NCI-H524 treated with DMSO at 0.1 percent for 48 hours (cell line): ENCODE results near the gene STXBP1.

Experiments
- DNase-seq: peaks from one replicate; lab custom pipeline; 2025; lab: John Stamatoyannopoulos, UW

Gene STXBP1

DNA sequence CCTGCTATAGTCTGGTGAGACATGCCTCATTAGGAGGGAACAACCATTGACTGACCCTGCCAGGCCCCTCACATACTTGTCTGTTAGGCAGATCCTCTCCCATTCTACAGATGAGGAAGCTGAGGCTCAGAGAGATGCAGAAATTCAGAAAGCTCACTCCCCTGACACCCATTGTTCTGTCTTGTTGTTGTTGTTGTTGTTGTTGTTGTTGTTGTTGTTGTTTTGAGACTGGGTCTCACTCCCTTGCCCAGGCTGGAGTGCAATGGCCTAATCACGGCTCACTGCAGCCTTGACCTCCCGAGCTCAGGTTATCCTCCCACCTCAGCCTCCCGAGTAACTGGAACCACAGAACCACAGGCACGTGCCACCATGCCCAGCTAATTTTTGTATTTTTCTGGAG, 81.6 kb downstream of the STXBP1 start:
- DNase-seq: no peak

DNA sequence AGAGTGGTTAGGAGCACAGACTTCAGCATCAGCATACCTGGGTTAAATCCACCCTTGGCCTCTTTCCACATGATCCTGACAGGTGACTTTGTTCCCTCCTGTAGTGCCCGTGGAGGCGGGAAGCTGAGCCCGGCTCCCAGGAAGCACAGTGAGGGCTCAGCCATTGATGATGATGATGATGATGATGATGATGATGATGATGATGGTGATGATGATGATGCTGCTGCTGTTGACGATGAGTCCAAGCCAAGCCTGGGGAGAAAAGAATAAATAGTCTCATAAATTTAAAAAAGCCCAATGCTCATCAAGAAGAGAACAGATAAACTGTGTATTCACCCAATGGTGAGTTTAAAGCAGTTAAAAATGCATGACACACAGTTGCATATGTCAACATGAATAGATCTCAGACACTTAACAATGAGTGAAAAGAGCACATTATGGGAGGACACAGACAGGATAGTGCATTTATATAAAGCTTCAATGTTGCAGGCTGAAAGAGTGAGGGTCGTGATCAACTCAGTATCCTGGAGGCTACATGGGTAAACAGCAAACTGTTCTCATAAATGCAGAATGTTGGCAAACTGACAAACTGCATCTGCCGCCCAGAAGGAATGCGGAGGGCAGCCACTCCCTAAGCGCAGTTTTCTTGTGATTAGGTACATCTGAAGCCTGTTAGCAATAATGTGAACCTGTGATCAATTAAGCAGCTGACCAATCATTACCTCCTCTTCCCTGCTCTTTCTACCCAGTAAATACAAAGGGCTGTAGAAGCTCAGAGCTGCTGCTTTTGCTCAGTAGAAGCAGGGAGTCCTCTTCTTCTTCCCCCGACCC, 83.0 kb downstream of the STXBP1 start:
- no peak for DNase-seq

DNA sequence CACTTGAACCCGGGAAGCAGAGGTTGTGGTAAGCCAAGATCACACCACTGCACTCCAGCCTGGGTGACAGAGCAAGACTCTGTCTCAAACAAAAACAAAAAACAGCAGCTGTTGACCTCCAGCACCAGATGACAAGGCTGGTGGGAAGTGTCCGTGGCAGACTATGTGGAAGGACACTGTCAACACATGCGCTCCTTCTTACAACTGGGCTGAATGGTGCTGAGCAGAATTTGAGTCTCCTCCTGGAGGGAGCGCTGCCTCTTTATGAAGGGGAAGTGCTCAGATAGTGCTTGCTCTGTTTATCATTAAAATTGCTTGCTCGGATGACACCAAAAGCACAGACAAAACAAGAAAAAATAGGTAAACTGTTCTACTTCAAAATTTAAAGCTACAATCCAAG, 85.5 kb downstream of the STXBP1 start:
- DNase-seq: no peak

GRCh38 chr9:127698386-127698785, 86.3 kb downstream of the STXBP1 start:
- DNase-seq: no peak

DNA sequence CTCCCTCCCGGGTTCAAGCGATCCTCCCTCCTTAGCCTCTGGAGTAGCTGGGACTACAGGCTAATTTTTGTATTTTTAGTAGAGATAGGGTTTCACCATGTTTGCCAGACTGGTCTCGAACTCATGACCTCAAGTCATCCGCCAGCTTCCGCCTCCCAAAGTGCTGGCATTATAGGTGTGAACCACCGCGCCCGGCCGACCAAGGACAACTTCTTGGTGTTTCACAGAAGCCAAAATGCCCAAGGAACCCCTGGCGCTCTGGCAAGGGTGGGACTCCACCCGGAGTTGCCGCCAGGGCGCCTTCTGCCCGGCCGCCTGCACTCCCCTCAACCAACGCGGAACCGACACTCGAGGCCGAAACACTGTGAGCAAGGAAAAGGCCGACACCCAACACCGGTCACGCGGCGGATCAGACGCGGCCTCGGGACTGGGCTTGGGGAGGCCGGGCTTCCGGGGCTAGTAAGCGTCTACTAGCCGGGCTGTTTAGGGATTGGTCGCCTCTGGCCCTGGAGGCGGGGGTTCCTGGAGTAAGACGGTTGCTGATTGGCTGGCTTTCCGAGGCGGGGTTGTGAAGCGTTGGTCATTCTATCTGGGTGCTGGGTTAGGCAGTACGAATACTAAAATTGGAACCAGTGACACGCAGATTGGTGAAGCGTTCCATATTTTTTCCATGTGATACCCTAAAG, 87.1 kb downstream of the STXBP1 start:
- DNase-seq: no peak

- no peak for DNase-seq
Observed at GRCh38 chr9:127700140-127700539, 88.1 kb downstream of the STXBP1 start.

- no peak for DNase-seq
Observed at GRCh38 chr9:127700594-127701255, 88.6 kb downstream of the STXBP1 start.

DNA sequence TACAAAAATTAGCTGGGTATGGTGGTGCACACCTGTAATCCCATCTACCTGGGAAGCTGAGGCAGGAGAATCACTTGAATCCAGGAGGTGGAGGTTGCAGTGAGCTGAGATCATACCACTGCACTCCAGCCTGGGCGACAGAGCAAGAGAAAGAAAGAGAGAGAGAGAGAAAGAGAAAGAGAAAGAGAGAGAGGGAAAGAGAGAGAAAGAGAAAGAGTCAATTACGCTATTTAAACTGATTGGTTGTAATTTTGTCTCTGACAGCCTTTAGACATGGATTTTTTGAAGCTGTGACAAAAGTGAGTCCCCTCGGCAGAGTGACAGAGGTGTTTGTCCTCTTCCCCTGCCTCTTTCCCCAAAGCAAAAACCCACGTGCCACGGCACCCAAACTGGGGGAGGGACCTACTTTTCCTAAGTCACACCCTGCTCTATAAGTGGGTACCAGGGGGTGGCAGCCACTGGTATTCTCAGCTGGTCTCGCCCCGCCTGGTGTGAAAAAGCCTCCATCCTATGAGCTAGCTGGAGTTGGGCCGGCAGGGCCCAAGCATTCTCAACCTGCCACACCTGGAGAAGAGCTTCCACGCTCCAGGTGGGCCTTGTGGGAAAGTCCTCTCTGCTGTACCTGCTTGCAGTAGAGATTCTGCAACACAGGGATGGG, 91.3 kb downstream of the STXBP1 start:
- no peak for DNase-seq

DNA sequence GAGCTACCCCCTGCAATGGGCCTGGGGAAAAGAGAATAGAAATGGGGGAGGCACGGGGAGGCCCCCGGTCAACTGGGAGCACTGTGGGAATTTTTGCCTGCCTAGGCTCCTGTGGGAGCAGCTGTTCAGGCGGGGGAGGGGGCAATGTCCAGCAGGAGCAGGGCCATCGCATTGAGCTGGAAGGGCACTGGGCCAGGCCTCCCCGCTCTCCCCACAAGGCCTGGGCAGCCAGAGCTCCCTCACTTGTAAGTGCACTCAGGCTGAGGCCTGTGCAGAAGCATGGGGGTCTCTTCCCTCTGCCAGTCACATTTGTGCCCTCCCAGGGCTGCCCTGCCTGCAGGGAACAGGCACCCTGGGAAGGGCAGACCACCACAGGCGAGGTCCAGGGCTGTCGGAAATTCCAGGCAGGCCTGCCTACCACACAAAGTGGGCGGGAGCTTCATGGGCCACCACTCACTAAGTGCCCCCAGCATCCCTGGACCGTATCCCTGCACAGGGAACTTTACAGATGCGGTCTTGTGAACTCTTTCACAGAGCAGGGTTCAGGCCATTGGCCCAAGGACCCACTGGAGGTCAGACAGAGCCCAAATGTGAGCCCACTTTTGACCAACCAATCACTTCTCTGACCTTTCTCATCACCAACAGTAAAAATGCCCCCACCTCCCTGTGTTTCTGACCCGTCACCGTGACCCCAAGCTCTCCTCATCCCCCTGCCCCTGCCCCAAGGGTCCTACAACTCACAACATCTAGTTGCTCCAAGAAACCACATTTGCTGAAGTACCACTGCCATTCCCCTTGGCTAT, 93.7 kb downstream of the STXBP1 start:
- no peak for DNase-seq

DNA sequence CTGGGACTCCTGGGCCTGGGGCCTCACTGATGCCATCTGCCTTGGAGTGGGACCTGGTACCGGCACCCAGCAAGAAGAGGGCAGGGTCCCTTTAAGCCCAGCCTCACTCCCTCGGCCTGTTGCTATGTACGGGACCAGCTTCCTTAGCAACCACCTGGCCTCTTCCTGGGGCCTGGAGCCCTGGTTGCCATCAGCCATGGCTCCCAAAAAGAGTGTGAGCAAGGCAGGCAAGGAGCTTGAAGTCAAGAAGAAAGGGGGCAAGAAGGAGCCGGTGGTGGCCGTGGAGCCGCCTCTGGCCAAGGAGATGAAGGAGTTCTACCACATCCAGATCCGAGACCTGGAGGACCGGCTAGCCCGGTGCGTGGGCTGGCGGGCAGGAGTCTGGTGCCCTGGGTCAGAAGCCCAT, 94.8 kb downstream of the STXBP1 start, which contains the start of gene CFAP157:
Gene CFAP157, plus strand, starts transcription at position 153 of the 406 bp plus-strand sequence. Its CDS starts 44 bp downstream, at position 197.
- no peak for DNase-seq

DNA sequence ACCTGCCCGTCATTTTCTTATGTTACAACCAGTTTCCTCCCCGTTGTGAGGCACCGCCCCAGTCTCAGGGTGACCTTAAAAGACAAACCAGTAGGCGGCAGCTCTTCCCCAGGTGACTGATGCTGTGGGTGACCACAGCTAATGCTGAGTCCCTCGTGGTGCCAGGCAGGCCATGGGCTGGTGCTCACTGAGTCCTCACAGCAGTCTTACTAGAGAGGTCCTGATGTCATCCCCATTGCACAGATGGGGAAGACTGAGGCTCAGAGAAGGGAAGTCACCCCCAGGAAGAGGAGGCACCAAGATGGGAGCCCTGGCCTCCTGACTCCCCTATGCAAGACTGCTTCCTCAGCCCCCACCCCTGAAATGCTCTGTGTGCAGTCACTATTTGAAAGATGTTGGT, 95.7 kb downstream of the STXBP1 start:
- no peak for DNase-seq

GRCh38 chr9:127708952-127709587, 97.0 kb downstream of the STXBP1 start:
- no peak for DNase-seq

GRCh38 chr9:127710204-127710783, 98.2 kb downstream of the STXBP1 start:
- no peak for DNase-seq

DNA sequence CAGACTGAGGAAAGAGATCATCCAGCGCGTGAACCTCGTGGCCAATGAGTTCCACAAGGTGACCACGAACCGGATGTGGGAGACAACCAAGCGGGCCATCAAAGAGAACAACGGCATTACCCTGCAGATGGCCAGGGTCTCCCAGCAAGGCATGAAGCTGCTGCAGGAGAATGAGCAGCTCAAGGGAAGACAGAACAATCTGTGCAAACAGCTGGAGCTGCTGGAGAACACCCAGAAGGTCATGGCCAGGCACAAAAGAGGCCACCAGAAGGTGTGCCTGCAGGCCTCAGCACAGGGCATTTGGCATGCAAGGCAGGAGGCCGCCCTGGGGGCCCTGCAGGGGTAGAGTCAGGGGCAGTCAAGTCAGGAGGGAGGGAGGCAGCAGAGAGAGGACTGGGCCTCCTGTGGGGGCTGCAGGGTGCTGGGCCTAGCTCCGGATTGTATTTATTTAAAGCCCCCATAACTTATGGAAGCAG, 99.2 kb downstream of the STXBP1 start:
- DNase-seq: no peak

- no peak for DNase-seq
Observed at GRCh38 chr9:127711831-127712274, 99.8 kb downstream of the STXBP1 start.

- no peak for DNase-seq
Observed at GRCh38 chr9:127712371-127712770, 100.3 kb downstream of the STXBP1 start.

- no peak for DNase-seq
Observed at GRCh38 chr9:127712867-127713266, 100.8 kb downstream of the STXBP1 start.

- no peak for DNase-seq
Observed at GRCh38 chr9:127714020-127714750, 102.1 kb downstream of the STXBP1 start.

DNA sequence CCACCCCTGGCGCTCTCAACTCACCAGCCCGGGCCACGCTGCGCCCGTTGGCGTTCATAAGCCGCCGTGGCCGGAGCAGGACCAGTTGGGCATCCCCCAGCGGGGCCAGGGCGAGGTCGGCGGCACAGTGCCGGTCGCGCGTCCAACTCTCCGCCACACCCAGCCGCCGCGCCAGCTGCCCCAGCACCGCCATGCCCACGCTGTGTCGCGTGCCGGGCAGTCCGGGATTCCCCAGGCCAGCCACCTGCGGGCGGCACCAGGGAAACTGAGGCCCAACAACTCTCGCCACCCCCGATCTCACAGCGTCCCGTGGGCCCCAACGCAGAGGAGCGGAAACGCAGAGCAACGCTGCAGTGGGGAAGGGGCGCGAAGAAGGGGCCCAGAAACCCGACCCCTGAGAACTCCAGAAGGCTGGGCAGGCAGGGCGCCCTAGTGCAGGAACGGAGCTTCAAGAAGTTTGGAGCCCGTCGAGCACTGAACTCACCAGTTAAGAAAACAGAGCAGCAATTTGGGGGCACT, 102.9 kb downstream of the STXBP1 start:
- DNase-seq: no peak
